HEK293 (cell line): ENCODE measurements around the gene INSL3.
A peak's percentile ranks its signal among the peaks of the same experiment; 100 is the strongest.

Experiments
- CTCF ChIA-PET: fragments of 350-600 bp; formaldehyde crosslinking; extraction: SDS; loops from one replicate; lab custom pipeline; 2021; ENCODE audit warnings: antibody characterized with exemption; lab: Yijun Ruan, JAX
- POLR2A ChIA-PET: fragments of 300-600 bp; formaldehyde crosslinking; extraction: SDS; loops from one replicate; lab custom pipeline; 2020; ENCODE audit warnings: antibody characterized with exemption, inconsistent platforms; lab: Yijun Ruan, JAX
- H3K27ac ChIP-seq: fragments of 200-500 bp; sonication (Bioruptor generic); 2 replicates; pipeline ENCODE4 v1.5.1; 2014; ENCODE audit warnings: low read depth, low read length, control low read depth, inconsistent platforms; ENCODE audit errors: extremely low read depth
- H3K36me3 ChIP-seq, 2 experiments: fragments of 200-500 bp in 1 of 2; sonication (Bioruptor generic) in 1 of 2; 1 replicate in 1 of 2; 2 replicates in 1 of 2; pipeline ENCODE4 v1.5.1; 2014 to 2017; ENCODE audit warnings: inconsistent platforms in 2 of 2, low read length in 2 of 2; ENCODE audit not compliant: control insufficient read depth in 2 of 2, insufficient read depth in 1 of 2
- H3K4me1 ChIP-seq: fragments of 200-500 bp; sonication (Bioruptor generic); 2 replicates; pipeline ENCODE4 v1.5.1; 2014; ENCODE audit warnings: mild to moderate bottlenecking, low read length, inconsistent platforms; ENCODE audit not compliant: control insufficient read depth, insufficient read depth
- H3K4me3 ChIP-seq: 2 replicates; pipeline ENCODE4 v1.5.1; 2011; ENCODE audit warnings: low read depth, mild to moderate bottlenecking, control low read depth, low read length, moderate library complexity
- H3K9me3 ChIP-seq: fragments of 200-500 bp; sonication (Bioruptor generic); 2 replicates; pipeline ENCODE4 v1.5.1; 2014; ENCODE audit warnings: low read depth, low read length, inconsistent platforms; ENCODE audit not compliant: control insufficient read depth, insufficient read depth
- AEBP2 ChIP-seq: fragments of 450-650 bp; formaldehyde crosslinking; IDR thresholded peaks from 2 replicates; pipeline ENCODE4 v1.5.1; 2016; ENCODE audit warnings: missing biosample characterization, missing genetic modification characterization, borderline replicate concordance
- EGR2 ChIP-seq: fragments of 450-650 bp; formaldehyde crosslinking; IDR thresholded peaks from 2 replicates; pipeline ENCODE4 v1.5.1; 2016; ENCODE audit warnings: low read depth, missing biosample characterization, missing genetic modification characterization
- INSM2 ChIP-seq: fragments of 450-650 bp; formaldehyde crosslinking; IDR thresholded peaks from 2 replicates; pipeline ENCODE4 v1.5.1; 2016; ENCODE audit warnings: missing biosample characterization, missing genetic modification characterization
- PBX3 ChIP-seq: sonication (generic); formaldehyde crosslinking; IDR thresholded peaks from 2 replicates; pipeline ENCODE4 v1.8.1; 2022; ENCODE audit warnings: mild to moderate bottlenecking, moderate library complexity, missing genetic modification reagents
- WT1 ChIP-seq: fragments of 450-650 bp; formaldehyde crosslinking; IDR thresholded peaks from 2 replicates; pipeline ENCODE4 v1.5.1; 2016; ENCODE audit warnings: missing biosample characterization, missing genetic modification characterization
- YY1 ChIP-seq: fragments of 450-650 bp; formaldehyde crosslinking; IDR thresholded peaks from 2 replicates; pipeline ENCODE4 v1.5.1; 2018; ENCODE audit warnings: missing biosample characterization, missing genetic modification characterization
- ZBTB6 ChIP-seq: fragments of 450-650 bp; formaldehyde crosslinking; IDR thresholded peaks from 2 replicates; pipeline ENCODE4 v1.5.1; 2017; ENCODE audit warnings: missing biosample characterization, missing genetic modification characterization
- ZFP41 ChIP-seq: fragments of 450-650 bp; formaldehyde crosslinking; IDR thresholded peaks from 2 replicates; pipeline ENCODE4 v1.5.1; 2016; ENCODE audit warnings: missing biosample characterization, missing genetic modification characterization, borderline replicate concordance
- ZNF112 ChIP-seq: fragments of 450-650 bp; formaldehyde crosslinking; IDR thresholded peaks from 2 replicates; pipeline ENCODE4 v1.5.0; 2017; ENCODE audit warnings: missing biosample characterization, missing genetic modification characterization
- ZNF132 ChIP-seq: fragments of 450-650 bp; formaldehyde crosslinking; IDR thresholded peaks from 2 replicates; pipeline ENCODE4 v1.5.1; 2017; ENCODE audit warnings: missing biosample characterization, missing genetic modification characterization, borderline replicate concordance
- ZNF133 ChIP-seq: fragments of 450-650 bp; formaldehyde crosslinking; IDR thresholded peaks from 2 replicates; pipeline ENCODE4 v1.5.1; 2016; ENCODE audit warnings: missing biosample characterization, missing genetic modification characterization
- ZNF155 ChIP-seq: fragments of 450-650 bp; formaldehyde crosslinking; IDR thresholded peaks from 2 replicates; pipeline ENCODE4 v1.5.1; 2016; ENCODE audit warnings: missing biosample characterization, missing genetic modification characterization
- ZNF16 ChIP-seq: fragments of 450-650 bp; formaldehyde crosslinking; IDR thresholded peaks from 2 replicates; pipeline ENCODE4 v1.5.1; 2016; ENCODE audit warnings: low read depth, missing biosample characterization, missing genetic modification characterization
- ZNF169 ChIP-seq: fragments of 450-650 bp; formaldehyde crosslinking; IDR thresholded peaks from 2 replicates; pipeline ENCODE4 v1.5.1; 2016; ENCODE audit warnings: missing biosample characterization, missing genetic modification characterization
- ZNF211 ChIP-seq: fragments of 450-650 bp; formaldehyde crosslinking; IDR thresholded peaks from 2 replicates; pipeline ENCODE4 v1.5.1; 2016; ENCODE audit warnings: low read depth, missing biosample characterization, missing genetic modification characterization
- ZNF221 ChIP-seq: fragments of 450-650 bp; formaldehyde crosslinking; IDR thresholded peaks from 2 replicates; pipeline ENCODE4 v1.5.1; 2017; ENCODE audit warnings: missing biosample characterization, missing genetic modification characterization, borderline replicate concordance
- ZNF24 ChIP-seq: fragments of 450-650 bp; formaldehyde crosslinking; IDR thresholded peaks from 2 replicates; pipeline ENCODE4 v1.5.1; 2016; ENCODE audit warnings: missing biosample characterization, missing genetic modification characterization
- ZNF292 ChIP-seq: fragments of 450-650 bp; formaldehyde crosslinking; IDR thresholded peaks from 2 replicates; pipeline ENCODE4 v1.5.1; 2016; ENCODE audit warnings: low read depth, missing biosample characterization, missing genetic modification characterization, borderline replicate concordance
- ZNF394 ChIP-seq: fragments of 450-650 bp; formaldehyde crosslinking; IDR thresholded peaks from 2 replicates; pipeline ENCODE4 v1.5.1; 2016; ENCODE audit warnings: missing biosample characterization, missing genetic modification characterization, mild to moderate bottlenecking, moderate library complexity, borderline replicate concordance
- ZNF404 ChIP-seq: fragments of 450-650 bp; formaldehyde crosslinking; IDR thresholded peaks from 2 replicates; pipeline ENCODE4 v1.5.1; 2017; ENCODE audit warnings: missing biosample characterization, missing genetic modification characterization
- ZNF510 ChIP-seq: fragments of 450-650 bp; formaldehyde crosslinking; IDR thresholded peaks from 2 replicates; pipeline ENCODE4 v1.5.1; 2018; ENCODE audit warnings: mild to moderate bottlenecking, missing genetic modification characterization, missing biosample characterization; ENCODE audit not compliant: insufficient replicate concordance
- ZNF571 ChIP-seq: fragments of 450-650 bp; formaldehyde crosslinking; IDR thresholded peaks from 2 replicates; pipeline ENCODE4 v1.5.0; 2017; ENCODE audit warnings: missing biosample characterization, missing genetic modification characterization
- ZNF654 ChIP-seq: fragments of 450-650 bp; formaldehyde crosslinking; IDR thresholded peaks from 2 replicates; pipeline ENCODE4 v1.5.1; 2016; ENCODE audit warnings: low read depth, missing biosample characterization, missing genetic modification characterization
- ZNF660 ChIP-seq: fragments of 450-650 bp; IDR thresholded peaks from 2 replicates; pipeline ENCODE4 v1.5.1; 2018; ENCODE audit warnings: missing biosample characterization, mild to moderate bottlenecking, missing genetic modification characterization
- ZNF670 ChIP-seq: fragments of 450-650 bp; formaldehyde crosslinking; IDR thresholded peaks from 2 replicates; pipeline ENCODE4 v1.5.1; 2016; ENCODE audit warnings: missing biosample characterization, missing genetic modification characterization, low read depth
- ZNF692 ChIP-seq: fragments of 450-650 bp; formaldehyde crosslinking; IDR thresholded peaks from 2 replicates; pipeline ENCODE4 v1.5.1; 2016; ENCODE audit warnings: missing biosample characterization, missing genetic modification characterization
- ZSCAN5A ChIP-seq: fragments of 450-650 bp; formaldehyde crosslinking; IDR thresholded peaks from 2 replicates; pipeline ENCODE4 v1.5.1; 2016; ENCODE audit warnings: missing biosample characterization, missing genetic modification characterization
- TF ChIP-seq, protein P1 (sequence below): fragments of 450-650 bp; formaldehyde crosslinking; IDR thresholded peaks from 2 replicates; pipeline ENCODE4 v1.5.1; 2016; ENCODE audit warnings: missing biosample characterization, missing genetic modification characterization, low read depth

Gene INSL3

DNA sequence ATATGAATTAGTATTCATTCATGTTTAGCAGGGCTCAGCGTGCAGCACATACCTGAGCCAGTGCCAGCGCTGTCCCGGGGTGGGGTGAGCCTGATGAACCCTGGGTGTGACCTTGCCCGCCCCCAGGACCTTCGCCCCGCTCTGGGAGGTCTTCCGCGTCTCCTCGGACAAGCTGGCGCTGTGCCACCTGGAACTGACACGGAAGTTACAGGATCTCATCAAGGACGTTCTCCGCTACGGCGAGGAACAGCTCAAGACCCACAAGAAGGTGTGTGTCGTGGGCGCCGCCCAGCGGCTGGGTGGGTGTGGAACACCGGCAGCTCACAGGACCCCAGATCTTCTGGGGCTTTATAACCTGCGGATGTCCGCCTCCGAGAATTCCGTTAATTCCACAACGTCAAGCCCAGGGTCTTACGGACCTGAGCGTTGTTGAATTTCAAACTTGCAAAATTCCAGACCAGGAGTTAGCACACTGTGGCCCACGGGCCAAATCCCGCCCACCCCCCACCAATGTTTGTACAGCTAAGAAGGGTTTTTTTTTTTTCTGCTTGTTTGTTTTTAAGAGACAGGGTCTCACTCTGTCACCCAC is 54.7 kb downstream of the INSL3 start:
- Histone ChIP-seq H3K4me3 (peak overlapping the region; percentile 37), H3K27ac (no peak overlapping the region; the same call in 1 of the 2 replicates), H3K36me3 (no peaks in the 10 kb centered on the region), H3K4me1 (no peaks in the 10 kb centered on the region), H3K9me3 (no peaks in the 10 kb centered on the region)
- ChIA-PET POLR2A (interaction anchor here (0.5 to 1.2 kb wide), 7 partner anchors 19 to 368 kb away, joined by 3 to 7 read pairs (median 3); no protein-coding TSS in a partner anchor), CTCF (interaction anchor here (0.6 to 3.6 kb wide), 43 partner anchors 8 to 487 kb away, joined by 3 to 46 read pairs (median 4); partner anchors contain the start of genes MAP1S, PGLS and RPL18A)
- peak; percentile 83 for TF ChIP-seq ZNF660 (tag by site-specific recombination)
- no peak for TF ChIP-seq ZNF510
- TF ChIP-seq ZNF394 = no peak
- TF ChIP-seq ZBTB6 = no peak
- no peak for TF ChIP-seq INSM2 (tag by site-specific recombination)
- TF ChIP-seq ZNF292 = no peak
- TF ChIP-seq ZNF112 (tag by site-specific recombination) = no peak
- TF ChIP-seq, protein P1, sequence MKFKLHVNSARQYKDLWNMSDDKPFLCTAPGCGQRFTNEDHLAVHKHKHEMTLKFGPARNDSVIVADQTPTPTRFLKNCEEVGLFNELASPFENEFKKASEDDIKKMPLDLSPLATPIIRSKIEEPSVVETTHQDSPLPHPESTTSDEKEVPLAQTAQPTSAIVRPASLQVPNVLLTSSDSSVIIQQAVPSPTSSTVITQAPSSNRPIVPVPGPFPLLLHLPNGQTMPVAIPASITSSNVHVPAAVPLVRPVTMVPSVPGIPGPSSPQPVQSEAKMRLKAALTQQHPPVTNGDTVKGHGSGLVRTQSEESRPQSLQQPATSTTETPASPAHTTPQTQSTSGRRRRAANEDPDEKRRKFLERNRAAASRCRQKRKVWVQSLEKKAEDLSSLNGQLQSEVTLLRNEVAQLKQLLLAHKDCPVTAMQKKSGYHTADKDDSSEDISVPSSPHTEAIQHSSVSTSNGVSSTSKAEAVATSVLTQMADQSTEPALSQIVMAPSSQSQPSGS (tag by site-specific recombination) = no peak
- no peak for TF ChIP-seq AEBP2 (tag by site-specific recombination)
- TF ChIP-seq YY1 = no peak
- TF ChIP-seq ZNF24 (tag by site-specific recombination) = no peak
- TF ChIP-seq WT1 = no peak
- peak; percentile 46; the same call in 1 of the 2 replicates for TF ChIP-seq ZNF692
- TF ChIP-seq ZNF16 = no peak
- peak; percentile 93 for TF ChIP-seq ZNF654 (tag by site-specific recombination)
- no peak for TF ChIP-seq ZSCAN5A
- no peak for TF ChIP-seq ZFP41 (tag by site-specific recombination)
- no peak for TF ChIP-seq ZNF670 (tag by site-specific recombination)
- TF ChIP-seq EGR2 = peak; percentile 70; the same call in 1 of the 2 replicates
- TF ChIP-seq ZNF155 (tag by site-specific recombination) = no peak
- TF ChIP-seq ZNF571 = no peak
- no peak for TF ChIP-seq ZNF169 (tag by site-specific recombination)
- no peak for TF ChIP-seq ZNF211 (tag by site-specific recombination)
- no peak for TF ChIP-seq ZNF132 (tag by site-specific recombination)
- TF ChIP-seq ZNF133 (tag by site-specific recombination) = no peak
- TF ChIP-seq ZNF404 (tag by site-specific recombination) = no peak
- TF ChIP-seq PBX3 = no peak
- no peak for TF ChIP-seq ZNF221 (tag by site-specific recombination)
